Liver (tissue), 9 donors: ENCODE data around the gene ARRDC4. TPM values are rescaled to one million over a fixed set of nuclear protein-coding genes. Genes with fewer than 3 reads are reported as not detected.

Experiments
- DNase-seq: peaks from one replicate; pipeline ENCODE4 v3.0.0-alpha.2; 2017; ENCODE audit warnings: low spot score
- H3K27ac ChIP-seq, 2 donors: one replicate each; pipeline ENCODE4 v1.7.0; 2013; ENCODE audit warnings: inconsistent platforms in 2 of 2, low read length in 2 of 2, control low read depth in 1 of 2, low read depth in 1 of 2, mild to moderate bottlenecking in 1 of 2
- H3K27me3 ChIP-seq, 4 donors: one replicate each; pipeline versions ENCODE4 v1.6.1 to v1.7.0; 2013; ENCODE audit warnings: low read length in 3 of 4, inconsistent platforms in 1 of 4, mild to moderate bottlenecking in 1 of 4, moderate library complexity in 1 of 4; ENCODE audit not compliant: control insufficient read depth in 4 of 4, insufficient read depth in 4 of 4
- H3K36me3 ChIP-seq, 4 donors: one replicate each; pipeline versions ENCODE4 v1.6.1 to v1.7.0; 2013; ENCODE audit warnings: low read length in 3 of 4, mild to moderate bottlenecking in 3 of 4, low read depth in 1 of 4, moderate library complexity in 1 of 4; ENCODE audit not compliant: control insufficient read depth in 4 of 4, insufficient read depth in 3 of 4
- H3K4me1 ChIP-seq, 4 donors: one replicate each; pipeline versions ENCODE4 v1.6.1 to v1.7.0; 2013; ENCODE audit warnings: low read length in 3 of 4, mild to moderate bottlenecking in 3 of 4, moderate library complexity in 1 of 4; ENCODE audit not compliant: control insufficient read depth in 4 of 4, insufficient read depth in 4 of 4
- H3K4me3 ChIP-seq, 3 donors: one replicate each; pipeline versions ENCODE4 v1.6.1 to v1.7.0; 2013; ENCODE audit warnings: low read length in 3 of 3, control low read depth in 1 of 3, low read depth in 1 of 3, mild to moderate bottlenecking in 1 of 3
- H3K9ac ChIP-seq, 2 donors: one replicate each; pipeline ENCODE4 v1.7.0; 2013; ENCODE audit warnings: low read length in 2 of 2, mild to moderate bottlenecking in 2 of 2, moderate library complexity in 2 of 2, control low read depth in 1 of 2, low read depth in 1 of 2
- H3K9me3 ChIP-seq, 4 donors: one replicate each; pipeline versions ENCODE4 v1.6.1 to v1.7.0; 2013; ENCODE audit warnings: low read length in 3 of 4; ENCODE audit not compliant: control insufficient read depth in 4 of 4
- ATF3 ChIP-seq: IDR thresholded peaks from 2 replicates; pipeline ENCODE4 v1.6.1; 2016; ENCODE audit warnings: antibody characterized with exemption
- EGR1 ChIP-seq, 2 donors: IDR thresholded peaks; 2 replicates each; pipeline ENCODE4 v1.6.1; 2016 to 2018; ENCODE audit warnings: antibody characterized with exemption in 2 of 2, low read depth in 2 of 2
- FOXA1 ChIP-seq: IDR thresholded peaks from 2 replicates; pipeline ENCODE4 v1.6.1; 2016; ENCODE audit warnings: antibody characterized with exemption
- FOXA2 ChIP-seq: IDR thresholded peaks from 2 replicates; pipeline ENCODE4 v1.6.1; 2016; ENCODE audit warnings: antibody characterized with exemption
- GABPA ChIP-seq, 2 donors: IDR thresholded peaks in 1 of 2; conservative IDR thresholded peaks in 1 of 2; 2 replicates each; pipeline ENCODE4 v1.6.1; 2016; ENCODE audit warnings: antibody characterized with exemption in 2 of 2, mild to moderate bottlenecking in 1 of 2, moderate library complexity in 1 of 2
- HNF4A ChIP-seq, 2 donors: conservative IDR thresholded peaks; 2 replicates each; pipeline ENCODE4 v1.6.1; 2016; ENCODE audit warnings: antibody characterized with exemption in 2 of 2, mild to moderate bottlenecking in 2 of 2
- HNF4G ChIP-seq: IDR thresholded peaks from 2 replicates; pipeline ENCODE4 v1.6.1; 2016; ENCODE audit warnings: antibody characterized with exemption
- JUND ChIP-seq, 2 donors: IDR thresholded peaks; 2 replicates each; pipeline ENCODE4 v1.6.1; 2016; ENCODE audit warnings: antibody characterized with exemption in 2 of 2
- MAX ChIP-seq: IDR thresholded peaks from 2 replicates; pipeline ENCODE4 v1.6.1; 2016; ENCODE audit warnings: antibody characterized with exemption
- NR2F2 ChIP-seq: IDR thresholded peaks from 2 replicates; pipeline ENCODE4 v1.6.1; 2016; ENCODE audit warnings: antibody characterized with exemption
- RAD21 ChIP-seq, 2 donors: IDR thresholded peaks; 2 replicates each; pipeline ENCODE4 v1.6.1; 2016; ENCODE audit warnings: antibody characterized with exemption in 2 of 2, mild to moderate bottlenecking in 2 of 2
- REST ChIP-seq: IDR thresholded peaks from 2 replicates; pipeline ENCODE4 v1.6.1; 2016; ENCODE audit warnings: antibody characterized with exemption, mild to moderate bottlenecking
- SP1 ChIP-seq: IDR thresholded peaks from 2 replicates; pipeline ENCODE4 v1.6.1; 2018; ENCODE audit warnings: antibody characterized with exemption, mild to moderate bottlenecking
- TAF1 ChIP-seq: conservative IDR thresholded peaks from 2 replicates; pipeline ENCODE4 v1.6.1; 2016; ENCODE audit warnings: antibody characterized with exemption, mild to moderate bottlenecking
- YY1 ChIP-seq: IDR thresholded peaks from 2 replicates; pipeline ENCODE4 v1.6.1; 2016; ENCODE audit warnings: antibody characterized with exemption, mild to moderate bottlenecking
- ZBTB33 ChIP-seq: IDR thresholded peaks from 2 replicates; pipeline ENCODE4 v1.6.1; 2016; ENCODE audit warnings: antibody characterized with exemption
- WGBS: extraction: QIAGEN DNeasy Blood & Tissue Kit; methylation state at CpG from one replicate; pipeline ENCODE4 v1.1.7; 2013; 5-methylcytosine and 5-hydroxymethylcytosine counted together
- polyA plus RNA-seq, 2 donors: library from polyadenylated mRNA; stranded (reverse) in 1 of 2; unstranded in 1 of 2; fragments of 200-250 nt in 1 of 2; fragments of >200 nt in 1 of 2; fragmentation: Nextera tagmentation in 1 of 2; extraction: Ambion mirVana in 1 of 2; gene quantifications; one replicate each; pipeline versions ENCODE4 v1.2.1 to v1.2.3, GENCODE V29; 2013 to 2015
- total RNA-seq, 2 donors: library from RNA; depleted of rRNA; stranded (reverse); fragments of >200 nt; gene quantifications; one replicate each; pipeline ENCODE4 v1.2.3, GENCODE V29; 2014
- donor health status: healthy.
- donor health status: healthy.
- donor health status: healthy.
- donor health status: healthy.
- donor health status: healthy.

The ARRDC4 gene
- total and polyA plus RNA-seq, 4 donors, result 2.5 to 13.4 (median 3.9) TPM

GRCh38 chr15:98002419-98002818, 41.9 kb downstream of the ARRDC4 start:
- no peak for TF ChIP-seq RAD21 (IDR thresholded peaks at IDR 0.05)
- TF ChIP-seq REST, result no peak
- no peak for TF ChIP-seq TAF1
- no peak for TF ChIP-seq MAX
- TF ChIP-seq ZBTB33, result no peak
- no peak for TF ChIP-seq YY1
- TF ChIP-seq HNF4G, result no peak
- TF ChIP-seq NR2F2, result no peak
- no peak for TF ChIP-seq EGR1 (IDR thresholded peaks at IDR 0.05; ENCODE audit: low read depth in 2 of 2)
- no peak for TF ChIP-seq GABPA (IDR thresholded peaks at IDR 0.05 in 1 of 2, conservative IDR thresholded peaks at IDR 0.05 in 1 of 2)
- no peak for TF ChIP-seq FOXA2
- no peaks in the 10 kb centered on the region for H3K9me3 ChIP-seq
- H3K9ac ChIP-seq, result no peak overlapping the region
- H3K27me3 ChIP-seq, result no peaks in the 10 kb centered on the region
- no peak overlapping the region for H3K27ac ChIP-seq
- H3K36me3 ChIP-seq, result no peaks in the 10 kb centered on the region
- WGBS, result 98% methylated on average over 3 of the region's 3 CpGs
- H3K4me1 ChIP-seq, result peaks cover 0 to 12% (median 10%) of the 10 kb centered on the region in 4 donors
- DNase-seq, result no peak
- H3K4me3 ChIP-seq, result no peak overlapping the region

GRCh38 chr15:98002866-98003265, 42.4 kb downstream of the ARRDC4 start:
- no peak for DNase-seq
- Histone ChIP-seq H3K9ac (no peak overlapping the region), H3K27ac (no peak overlapping the region), H3K4me1 (peaks cover 0 to 7% (median 5%) of the 10 kb centered on the region in 4 donors), H3K4me3 (no peak overlapping the region), H3K9me3 (no peaks in the 10 kb centered on the region), H3K27me3 (no peaks in the 10 kb centered on the region), H3K36me3 (no peaks in the 10 kb centered on the region)
- no peak for TF ChIP-seq FOXA2
- WGBS, result 70% methylated on average over 4 of the region's 4 CpGs

- Histone ChIP-seq H3K4me3 (no peak overlapping the region), H3K9me3 (no peaks in the 10 kb centered on the region), H3K9ac (no peak overlapping the region), H3K36me3 (no peaks in the 10 kb centered on the region), H3K27ac (no peak overlapping the region), H3K27me3 (no peaks in the 10 kb centered on the region), H3K4me1 (peaks cover 0 to 1% (median 0%) of the 10 kb centered on the region in 4 donors)
- no peak for DNase-seq
- no peak for TF ChIP-seq TAF1
- no peak for TF ChIP-seq RAD21 (IDR thresholded peaks at IDR 0.05)
- no peak for TF ChIP-seq ZBTB33
- no peak for TF ChIP-seq JUND (IDR thresholded peaks at IDR 0.05)
- TF ChIP-seq EGR1 (IDR thresholded peaks at IDR 0.05; ENCODE audit: low read depth in 2 of 2), result no peak
- no peak for TF ChIP-seq HNF4A (conservative IDR thresholded peaks at IDR 0.05)
- TF ChIP-seq FOXA2, result no peak
- TF ChIP-seq NR2F2, result no peak
- TF ChIP-seq FOXA1, result no peak
- TF ChIP-seq ATF3, result no peak
- TF ChIP-seq SP1, result no peak
- no peak for TF ChIP-seq REST
- no peak for TF ChIP-seq HNF4G
- TF ChIP-seq MAX, result no peak
- WGBS, result 83% methylated on average over 5 of the region's 5 CpGs
Measured at GRCh38 chr15:98003518-98003917, 43.0 kb downstream of the ARRDC4 start.
